Loucy (cell line): Measurements from ENCODE around the gene KLF9.

Experiments
- EZH2phosphoT487 ChIP-seq: fragments of 200-600 bp; IDR thresholded peaks from 2 replicates; pipeline ENCODE4 v1.6.1; 2018; ENCODE audit warnings: antibody characterized with exemption, mild to moderate bottlenecking, moderate library complexity, borderline replicate concordance
- TF ChIP-seq, protein P1 (sequence below): fragments of 200-600 bp; sonication (generic); conservative IDR thresholded peaks from 2 replicates; pipeline ENCODE4 v1.5.1; 2014; ENCODE audit warnings: mild to moderate bottlenecking, antibody characterized with exemption, low read length

DNA sequence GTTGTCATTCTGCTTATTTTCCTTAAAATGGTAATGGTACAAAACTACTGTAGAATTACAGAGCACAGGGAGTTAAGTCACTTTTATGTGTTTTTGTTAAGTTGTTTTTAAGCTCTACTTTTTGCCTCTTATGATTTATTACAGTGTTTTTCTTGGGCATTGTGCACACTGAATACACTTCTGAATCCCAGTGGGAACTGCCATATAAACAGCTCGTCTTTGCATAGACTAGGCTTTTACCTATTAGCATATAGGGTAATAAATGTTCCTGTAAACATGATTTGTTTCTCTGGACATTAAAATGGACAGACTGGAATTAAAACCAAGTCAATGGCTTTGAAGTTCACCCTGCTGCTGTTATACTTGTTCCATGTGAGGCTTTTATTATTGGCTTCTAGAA lies 12.2 kb downstream of the KLF9 start:
- TF ChIP-seq, protein P1, sequence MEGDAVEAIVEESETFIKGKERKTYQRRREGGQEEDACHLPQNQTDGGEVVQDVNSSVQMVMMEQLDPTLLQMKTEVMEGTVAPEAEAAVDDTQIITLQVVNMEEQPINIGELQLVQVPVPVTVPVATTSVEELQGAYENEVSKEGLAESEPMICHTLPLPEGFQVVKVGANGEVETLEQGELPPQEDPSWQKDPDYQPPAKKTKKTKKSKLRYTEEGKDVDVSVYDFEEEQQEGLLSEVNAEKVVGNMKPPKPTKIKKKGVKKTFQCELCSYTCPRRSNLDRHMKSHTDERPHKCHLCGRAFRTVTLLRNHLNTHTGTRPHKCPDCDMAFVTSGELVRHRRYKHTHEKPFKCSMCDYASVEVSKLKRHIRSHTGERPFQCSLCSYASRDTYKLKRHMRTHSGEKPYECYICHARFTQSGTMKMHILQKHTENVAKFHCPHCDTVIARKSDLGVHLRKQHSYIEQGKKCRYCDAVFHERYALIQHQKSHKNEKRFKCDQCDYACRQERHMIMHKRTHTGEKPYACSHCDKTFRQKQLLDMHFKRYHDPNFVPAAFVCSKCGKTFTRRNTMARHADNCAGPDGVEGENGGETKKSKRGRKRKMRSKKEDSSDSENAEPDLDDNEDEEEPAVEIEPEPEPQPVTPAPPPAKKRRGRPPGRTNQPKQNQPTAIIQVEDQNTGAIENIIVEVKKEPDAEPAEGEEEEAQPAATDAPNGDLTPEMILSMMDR, result no peak
- TF ChIP-seq EZH2phosphoT487, result no peak
